IPS-NIHi7 (cell line): Measurements from ENCODE around the gene ELP1.
"Not testable (repeated sequence)": the region's sequence is repeated elsewhere in the genome, so short reads cannot be mapped to it uniquely, and the experiment has no call there.

ENCODE experiments used
- DNase-seq: peaks from one replicate; pipeline ENCODE4 v3.0.0; 2012; ENCODE audit warnings: mixed read lengths; ENCODE audit errors: extremely low spot score

ELP1 gene, protein sequence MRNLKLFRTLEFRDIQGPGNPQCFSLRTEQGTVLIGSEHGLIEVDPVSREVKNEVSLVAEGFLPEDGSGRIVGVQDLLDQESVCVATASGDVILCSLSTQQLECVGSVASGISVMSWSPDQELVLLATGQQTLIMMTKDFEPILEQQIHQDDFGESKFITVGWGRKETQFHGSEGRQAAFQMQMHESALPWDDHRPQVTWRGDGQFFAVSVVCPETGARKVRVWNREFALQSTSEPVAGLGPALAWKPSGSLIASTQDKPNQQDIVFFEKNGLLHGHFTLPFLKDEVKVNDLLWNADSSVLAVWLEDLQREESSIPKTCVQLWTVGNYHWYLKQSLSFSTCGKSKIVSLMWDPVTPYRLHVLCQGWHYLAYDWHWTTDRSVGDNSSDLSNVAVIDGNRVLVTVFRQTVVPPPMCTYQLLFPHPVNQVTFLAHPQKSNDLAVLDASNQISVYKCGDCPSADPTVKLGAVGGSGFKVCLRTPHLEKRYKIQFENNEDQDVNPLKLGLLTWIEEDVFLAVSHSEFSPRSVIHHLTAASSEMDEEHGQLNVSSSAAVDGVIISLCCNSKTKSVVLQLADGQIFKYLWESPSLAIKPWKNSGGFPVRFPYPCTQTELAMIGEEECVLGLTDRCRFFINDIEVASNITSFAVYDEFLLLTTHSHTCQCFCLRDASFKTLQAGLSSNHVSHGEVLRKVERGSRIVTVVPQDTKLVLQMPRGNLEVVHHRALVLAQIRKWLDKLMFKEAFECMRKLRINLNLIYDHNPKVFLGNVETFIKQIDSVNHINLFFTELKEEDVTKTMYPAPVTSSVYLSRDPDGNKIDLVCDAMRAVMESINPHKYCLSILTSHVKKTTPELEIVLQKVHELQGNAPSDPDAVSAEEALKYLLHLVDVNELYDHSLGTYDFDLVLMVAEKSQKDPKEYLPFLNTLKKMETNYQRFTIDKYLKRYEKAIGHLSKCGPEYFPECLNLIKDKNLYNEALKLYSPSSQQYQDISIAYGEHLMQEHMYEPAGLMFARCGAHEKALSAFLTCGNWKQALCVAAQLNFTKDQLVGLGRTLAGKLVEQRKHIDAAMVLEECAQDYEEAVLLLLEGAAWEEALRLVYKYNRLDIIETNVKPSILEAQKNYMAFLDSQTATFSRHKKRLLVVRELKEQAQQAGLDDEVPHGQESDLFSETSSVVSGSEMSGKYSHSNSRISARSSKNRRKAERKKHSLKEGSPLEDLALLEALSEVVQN (N-terminal part only)

DNA sequence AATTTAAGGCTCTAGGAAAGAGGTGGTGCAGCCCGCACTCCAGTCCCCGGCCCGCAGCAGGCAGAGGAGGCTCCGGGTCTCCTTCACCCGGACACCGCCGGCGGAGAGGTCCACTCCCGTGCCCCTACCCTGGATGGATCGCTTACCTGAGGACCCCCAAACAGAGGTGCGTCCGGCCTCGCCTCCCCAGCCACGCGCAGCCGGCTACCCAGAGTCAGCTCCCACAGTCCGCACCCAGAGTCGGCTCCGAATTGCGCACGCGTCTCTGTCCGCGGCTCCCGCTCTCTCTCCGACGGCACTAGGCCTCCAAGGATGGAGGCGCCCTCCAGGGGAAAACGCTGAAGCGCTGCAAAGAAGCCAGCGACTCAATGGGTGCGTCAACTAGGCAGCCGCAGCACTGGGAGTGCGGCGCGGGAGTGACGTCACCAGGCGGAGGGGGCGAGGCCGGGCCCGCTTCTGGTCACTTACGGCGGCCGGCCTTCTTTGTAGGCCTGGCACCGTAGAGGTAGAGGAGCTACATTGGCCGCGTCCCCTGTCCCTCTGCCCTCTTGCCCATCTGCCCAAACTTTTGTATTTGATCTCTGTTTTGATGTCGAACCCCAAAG lies at the start of gene ELP1:
Gene ELP1 (minus strand): TSS at position 407 of the 605 bp plus-strand sequence. CDS start 2,978 bp downstream, outside the sequence.
- DNase-seq: peak; percentile 95

DNA sequence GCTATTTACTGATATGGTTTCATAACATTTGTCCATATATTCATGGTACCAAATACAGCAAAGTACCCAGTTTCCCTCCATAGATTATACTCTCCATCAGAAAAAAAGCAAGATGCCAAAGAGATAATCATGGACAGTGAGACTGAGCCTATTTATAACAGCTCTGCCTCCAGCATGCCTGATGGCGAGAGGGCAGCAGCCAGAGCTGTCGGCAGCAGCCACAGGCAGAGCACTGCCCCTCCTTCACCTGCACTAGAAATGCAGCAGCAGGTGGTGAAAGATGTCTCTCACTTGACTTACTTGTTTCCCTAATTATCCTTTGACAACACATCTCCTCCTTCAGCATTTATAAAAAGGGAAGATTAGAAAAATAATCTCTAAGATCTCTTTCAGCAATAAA lies 47.0 kb upstream of the ELP1 start:
- no peak for DNase-seq

DNA sequence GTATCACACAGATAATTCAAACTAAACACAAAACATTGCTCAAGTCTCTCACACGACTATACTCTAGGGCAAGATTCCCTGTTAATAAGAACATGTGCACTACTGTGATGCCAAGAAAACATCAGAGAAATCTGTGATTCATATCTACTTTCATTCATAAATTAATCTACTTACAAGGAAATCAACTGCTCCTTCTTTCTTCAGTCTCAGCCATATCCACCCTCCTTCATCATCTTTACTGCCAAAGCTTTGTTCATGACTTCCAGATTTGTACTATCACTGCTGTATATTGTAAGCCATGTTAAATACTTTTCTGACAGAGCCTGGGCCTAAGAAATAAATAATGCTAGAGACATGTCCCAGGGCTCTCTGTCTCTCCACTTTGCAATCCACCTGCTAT lies 44.3 kb upstream of the ELP1 start:
- no peak for DNase-seq

DNA sequence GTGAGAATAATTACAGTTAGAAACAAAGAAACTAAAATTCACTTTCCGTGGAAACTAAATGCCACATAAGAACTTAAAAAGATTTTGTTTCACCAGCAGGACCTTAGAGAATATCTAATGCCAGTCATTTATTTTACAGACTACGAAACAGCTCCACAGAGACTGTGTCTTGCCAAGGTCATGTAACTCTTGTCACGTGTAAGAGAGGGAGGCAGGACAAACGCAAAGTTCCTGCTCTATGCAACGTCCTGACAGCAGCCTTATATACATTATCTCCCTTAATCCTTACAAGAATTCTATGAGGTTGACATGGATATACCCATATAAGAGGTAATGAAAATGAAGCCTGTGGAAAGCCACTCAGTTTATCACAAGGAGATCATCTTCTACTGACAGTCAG lies 40.0 kb upstream of the ELP1 start:
- DNase-seq: no peak

DNA sequence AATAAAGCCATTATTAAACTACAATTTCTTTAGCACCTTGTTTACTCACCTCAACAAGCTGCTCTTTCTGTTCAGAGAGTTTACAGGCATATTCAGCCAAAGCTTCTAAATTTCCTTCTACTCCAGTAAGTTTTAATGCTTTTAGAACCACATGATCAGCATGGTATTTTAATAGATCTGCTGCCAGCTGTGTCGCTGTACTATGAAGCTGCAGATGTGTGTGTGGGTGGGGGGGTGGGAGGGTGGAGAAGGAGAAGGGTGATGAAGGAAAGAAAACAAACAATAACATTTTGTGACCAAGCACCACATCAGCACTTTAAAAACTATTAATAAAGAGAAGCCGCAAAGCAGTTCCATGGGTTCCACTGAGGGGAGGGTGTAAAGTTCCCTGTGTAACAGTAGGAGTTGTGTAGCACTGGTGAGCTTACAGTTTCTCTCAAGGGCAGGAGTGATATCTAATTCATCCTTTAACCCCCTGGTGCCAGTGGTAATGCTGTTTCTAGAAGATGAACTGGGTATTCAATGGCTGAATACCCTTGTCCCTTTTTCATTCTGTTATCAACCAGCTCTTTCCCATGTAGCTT lies 38.8 kb upstream of the ELP1 start:
- DNase-seq: no peak

DNA sequence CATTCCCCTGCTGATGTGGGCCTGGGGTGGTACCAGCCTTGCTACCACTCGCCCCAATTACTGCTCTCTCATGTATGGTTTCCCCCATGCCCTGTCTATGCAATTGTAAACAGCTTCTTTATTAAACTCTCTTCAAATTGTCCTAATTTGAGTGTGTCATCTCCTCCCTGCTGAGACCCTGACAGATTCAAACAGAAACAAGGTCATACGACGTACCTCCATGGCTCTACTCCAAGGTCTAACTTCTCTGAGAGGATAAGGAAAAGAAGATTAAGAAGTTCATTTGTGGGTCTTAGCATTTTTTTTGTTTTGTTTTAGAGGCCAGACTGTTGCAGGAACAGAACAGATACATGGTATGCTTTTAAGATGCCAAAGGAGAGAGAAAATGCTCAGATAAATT lies 38.3 kb upstream of the ELP1 start:
- no peak for DNase-seq

DNA sequence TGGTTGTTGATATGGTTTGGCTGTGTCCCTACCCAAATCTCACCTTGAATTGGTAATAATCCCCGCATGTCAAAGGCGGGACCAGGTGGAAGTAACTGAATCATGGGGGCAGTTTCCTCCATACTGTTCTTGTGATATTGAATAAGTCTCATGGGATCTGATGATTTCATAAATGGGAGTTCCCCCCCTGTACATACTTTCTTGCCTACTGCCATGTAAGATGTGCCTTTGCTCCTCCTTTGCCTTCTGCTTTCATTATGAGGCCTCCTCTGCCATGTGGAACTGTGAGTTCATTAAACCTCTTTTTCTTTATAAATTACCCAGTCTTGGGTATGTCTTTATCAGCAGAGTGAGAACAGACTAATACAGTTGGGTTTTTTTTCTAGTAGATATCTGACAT lies 37.5 kb upstream of the ELP1 start:
- not testable (repeated sequence) for DNase-seq

DNA sequence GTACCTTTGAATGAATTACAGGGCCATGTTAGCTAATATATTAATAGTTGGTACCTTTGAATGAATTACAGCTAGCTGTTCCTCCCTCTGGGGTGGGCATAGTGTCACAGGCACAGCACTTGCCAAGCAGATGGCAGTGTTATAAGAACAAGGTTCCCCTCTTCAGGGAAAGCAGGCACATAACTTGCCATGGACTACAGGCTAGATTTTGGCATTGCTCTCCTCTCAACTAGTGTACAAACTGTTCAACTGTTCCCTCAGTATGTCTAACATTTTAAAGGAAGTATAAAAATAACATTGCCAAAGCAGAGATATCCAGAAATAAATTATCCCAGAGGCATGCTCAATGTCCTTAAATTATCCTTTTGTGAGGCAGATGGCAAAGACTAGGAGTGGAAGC lies 34.0 kb upstream of the ELP1 start:
- no peak for DNase-seq

DNA sequence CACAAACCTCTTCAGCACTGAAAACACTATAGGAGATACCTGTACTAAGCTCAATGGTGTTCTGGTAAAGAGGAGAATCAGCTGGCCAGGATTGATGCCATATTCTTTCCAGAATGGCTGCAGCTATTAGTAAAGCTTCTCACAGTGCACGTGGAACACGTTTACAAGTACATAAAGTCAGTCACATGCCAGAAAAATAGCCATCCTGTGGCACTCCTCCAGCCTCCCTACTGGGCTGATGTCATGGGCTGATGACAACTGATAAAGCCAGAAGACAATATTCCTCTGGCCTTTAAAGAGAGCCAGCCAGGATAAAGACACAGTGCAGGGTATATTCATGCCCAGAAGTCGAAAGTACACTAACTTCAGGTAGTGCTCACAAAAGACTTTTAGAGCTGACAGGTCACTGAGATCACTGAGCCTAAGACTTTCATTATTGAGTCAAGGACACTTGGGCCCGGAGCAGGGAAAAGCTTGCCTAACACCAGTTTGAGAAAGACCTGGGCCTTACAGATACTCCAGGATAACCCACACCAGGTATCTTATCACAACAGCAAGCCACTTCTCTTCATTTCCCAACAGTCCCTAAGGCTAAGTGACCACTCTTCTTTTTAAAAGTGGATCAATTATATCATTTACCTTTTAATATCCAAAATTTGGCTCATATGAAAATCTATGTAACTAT lies 29.7 kb upstream of the ELP1 start:
- no peak for DNase-seq

DNA sequence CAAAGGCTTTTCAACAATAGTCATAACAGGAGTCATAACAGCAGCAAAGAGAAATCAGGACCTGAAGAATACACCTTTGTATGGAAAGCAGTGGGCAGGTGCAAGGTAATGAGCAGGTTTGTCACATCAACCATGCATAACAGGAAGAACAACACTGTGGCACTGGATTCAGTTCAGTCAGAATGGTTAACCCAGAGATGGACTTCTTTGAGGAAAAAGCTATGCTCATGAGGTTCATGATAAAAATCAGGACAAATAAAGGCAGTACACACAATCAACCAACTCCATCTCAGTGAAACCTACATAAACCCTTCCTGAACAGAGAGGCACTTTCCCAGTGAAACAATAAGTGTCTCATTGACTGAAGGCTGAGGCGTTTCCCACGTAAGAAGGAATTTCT lies 27.2 kb upstream of the ELP1 start:
- DNase-seq: no peak

DNA sequence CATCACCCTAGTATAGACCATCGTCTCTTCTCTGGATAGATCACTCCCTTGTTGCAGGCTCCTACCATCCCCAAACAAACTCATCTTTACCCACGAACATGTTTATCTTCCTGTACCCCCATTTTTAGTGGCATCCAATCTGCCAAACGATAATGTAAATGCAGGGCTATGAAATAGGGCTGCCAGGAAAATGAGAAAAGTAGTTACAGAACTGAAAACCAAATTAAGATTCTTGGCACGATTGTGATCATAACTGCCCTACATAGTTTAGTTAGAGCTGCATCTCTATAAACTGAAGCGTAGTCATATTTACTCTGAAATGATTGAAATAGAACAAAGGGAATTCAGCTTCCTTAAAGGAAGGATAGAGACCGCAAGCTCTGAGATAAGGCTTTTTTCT lies 26.4 kb upstream of the ELP1 start:
- DNase-seq: no peak

DNA sequence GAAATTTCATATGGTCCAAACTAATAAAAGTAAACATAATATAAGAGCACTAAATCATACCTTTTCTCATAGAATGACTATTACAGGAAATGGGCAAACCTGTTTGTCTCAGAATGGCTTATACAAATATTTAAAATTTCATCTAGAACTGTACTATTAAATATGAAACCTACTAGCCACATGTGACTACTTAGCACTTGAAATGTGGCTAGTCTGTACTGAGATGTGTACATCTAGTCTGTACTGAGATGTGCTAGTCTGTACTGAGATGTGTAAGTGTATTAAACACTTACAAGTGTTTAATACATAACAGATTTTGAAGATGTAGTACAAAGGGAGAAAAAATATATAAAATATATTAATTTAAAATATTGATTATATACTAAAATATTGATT lies 22.7 kb upstream of the ELP1 start:
- DNase-seq: no peak

DNA sequence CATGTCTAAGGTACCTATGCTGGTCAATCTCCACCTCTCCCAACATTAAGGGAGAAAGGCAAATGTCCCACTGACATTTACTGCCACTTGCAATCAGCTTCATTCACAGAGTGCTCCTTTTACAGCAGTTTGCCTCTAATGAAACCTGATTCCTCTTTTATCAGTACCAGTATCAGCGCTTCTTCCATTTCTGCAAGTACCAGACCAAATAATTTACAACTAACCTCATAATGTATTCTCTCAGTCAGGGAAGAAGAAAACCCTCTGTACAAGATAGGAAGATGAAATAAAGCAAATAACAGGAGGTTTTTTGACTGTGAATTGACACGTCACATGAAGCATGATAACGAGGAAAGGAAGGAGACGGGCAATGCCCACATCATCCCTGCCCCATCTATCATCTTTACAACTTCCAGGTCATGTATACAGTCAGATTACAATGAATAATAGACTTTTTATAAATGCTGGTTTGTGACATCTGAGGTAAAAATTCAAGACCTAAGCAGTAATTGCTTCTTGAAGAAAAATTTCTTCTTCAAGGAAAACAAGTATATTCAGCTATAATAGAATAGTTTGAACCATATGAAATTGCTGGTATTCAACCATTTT lies 22.2 kb upstream of the ELP1 start:
- DNase-seq: no peak

DNA sequence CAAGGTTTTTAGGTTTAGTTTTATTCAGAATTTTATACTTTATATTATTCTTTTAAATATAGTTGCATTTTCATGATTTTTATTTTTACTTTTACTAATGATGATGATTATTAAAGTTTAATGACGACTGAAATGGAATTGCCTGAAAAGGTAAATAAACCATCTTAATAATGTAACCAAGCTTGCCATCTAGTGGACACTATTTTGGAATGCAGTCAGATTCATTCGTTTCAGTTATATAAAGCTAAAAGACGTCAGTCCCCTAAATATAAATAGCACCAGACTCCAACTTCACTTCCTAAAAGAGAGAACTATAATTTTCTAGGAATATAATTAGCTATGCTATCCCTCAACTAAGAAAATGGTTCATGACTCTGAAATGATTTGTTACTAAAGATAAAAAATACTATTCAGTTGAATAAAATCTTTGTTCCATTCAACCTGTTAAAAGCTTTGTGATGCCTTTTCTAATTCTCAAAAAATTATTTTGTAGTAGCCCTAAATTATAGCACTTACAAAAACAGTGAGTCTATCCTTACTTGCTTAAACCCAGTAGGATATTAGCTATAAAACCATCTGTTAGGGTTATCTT lies 20.2 kb upstream of the ELP1 start:
- no peak for DNase-seq

DNA sequence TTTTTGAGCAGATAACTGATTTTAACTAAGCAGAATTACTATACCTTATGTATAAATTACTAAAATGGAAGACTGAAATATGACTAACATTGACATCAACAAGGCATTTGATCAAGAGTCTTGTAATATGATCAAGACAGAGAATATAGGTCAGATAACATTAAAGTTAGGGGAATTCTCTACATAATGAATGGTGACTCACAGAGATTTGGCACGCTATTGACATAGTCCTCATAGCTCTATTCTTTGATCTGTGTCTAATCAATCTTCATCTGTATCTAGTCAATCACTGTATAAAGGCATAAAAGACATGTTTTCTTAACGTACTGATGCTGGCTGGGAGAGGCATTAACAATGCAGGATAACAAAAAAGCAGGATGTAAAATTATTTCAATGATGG lies 17.7 kb upstream of the ELP1 start:
- no peak for DNase-seq

DNA sequence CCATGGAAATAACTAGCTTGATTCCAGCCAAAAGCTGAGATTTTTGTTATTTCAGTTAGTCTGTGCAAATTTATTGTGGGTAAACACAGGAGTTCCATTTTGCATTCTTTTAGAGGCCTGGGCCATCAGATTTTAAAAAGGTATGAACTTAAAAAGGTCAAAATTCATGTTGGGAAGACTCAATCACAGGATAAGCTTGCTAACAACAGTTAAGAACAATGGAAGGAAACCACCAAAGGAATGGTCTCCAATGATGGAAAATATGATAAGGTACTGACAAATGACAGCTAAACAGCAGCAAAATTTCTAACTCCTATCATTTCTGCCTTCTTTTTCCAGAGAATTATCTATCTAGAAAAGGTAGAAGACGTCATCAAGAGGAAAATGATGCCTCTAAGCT lies 16.2 kb upstream of the ELP1 start:
- no peak for DNase-seq

DNA sequence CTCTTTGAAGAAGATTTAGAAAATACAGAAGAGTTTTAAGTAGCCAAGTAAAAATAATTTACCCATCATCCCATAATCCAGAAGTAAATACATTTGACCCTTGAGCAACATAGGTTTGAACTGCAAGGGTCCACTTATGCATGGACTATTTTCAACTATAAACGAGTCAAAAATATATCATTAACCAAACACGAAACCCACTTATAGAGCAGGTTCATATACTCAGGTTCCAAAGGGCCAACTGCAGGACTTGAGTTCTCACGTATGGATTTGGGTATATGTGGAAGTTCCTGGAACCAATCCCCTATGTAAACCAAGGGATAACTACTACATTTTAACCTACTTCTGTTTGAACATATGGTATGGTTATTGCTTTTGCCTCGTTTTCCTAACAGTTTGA lies 6.1 kb upstream of the ELP1 start:
- no peak for DNase-seq

DNA sequence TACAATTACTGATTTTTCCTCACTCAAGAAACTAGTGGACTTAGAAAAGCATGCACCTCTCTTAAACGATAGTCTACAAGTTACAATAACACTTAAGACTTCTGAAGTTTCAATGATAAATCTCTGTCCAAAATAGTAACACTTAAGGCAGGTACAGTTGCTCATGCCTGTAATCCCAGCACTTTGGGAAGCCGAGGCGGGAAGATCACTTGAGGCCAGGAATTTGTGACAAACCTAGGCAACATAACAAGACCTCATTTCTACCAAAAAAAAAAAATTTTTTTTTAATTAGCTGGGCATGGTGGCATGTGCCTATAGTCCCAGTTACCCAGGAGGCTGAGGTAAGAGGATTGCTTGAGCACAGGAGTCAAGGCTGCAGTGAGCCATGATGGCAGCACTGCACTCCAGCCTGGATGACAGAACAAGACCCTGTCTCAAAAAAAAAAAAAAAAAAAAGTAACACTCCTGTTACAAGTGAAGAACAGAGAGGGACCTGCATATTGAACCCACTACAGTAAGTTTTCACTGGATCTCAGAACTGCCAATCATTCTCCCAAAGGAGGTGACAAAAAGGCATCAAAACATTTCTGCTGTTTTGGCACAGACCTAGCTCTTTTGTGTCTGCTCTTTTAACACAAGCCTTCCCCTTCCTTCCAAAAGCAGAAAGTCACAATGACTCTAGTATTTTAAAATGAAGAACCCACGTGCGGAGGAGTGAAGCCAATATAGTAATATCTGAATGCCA lies 3.8 kb upstream of the ELP1 start:
- DNase-seq: no peak

DNA sequence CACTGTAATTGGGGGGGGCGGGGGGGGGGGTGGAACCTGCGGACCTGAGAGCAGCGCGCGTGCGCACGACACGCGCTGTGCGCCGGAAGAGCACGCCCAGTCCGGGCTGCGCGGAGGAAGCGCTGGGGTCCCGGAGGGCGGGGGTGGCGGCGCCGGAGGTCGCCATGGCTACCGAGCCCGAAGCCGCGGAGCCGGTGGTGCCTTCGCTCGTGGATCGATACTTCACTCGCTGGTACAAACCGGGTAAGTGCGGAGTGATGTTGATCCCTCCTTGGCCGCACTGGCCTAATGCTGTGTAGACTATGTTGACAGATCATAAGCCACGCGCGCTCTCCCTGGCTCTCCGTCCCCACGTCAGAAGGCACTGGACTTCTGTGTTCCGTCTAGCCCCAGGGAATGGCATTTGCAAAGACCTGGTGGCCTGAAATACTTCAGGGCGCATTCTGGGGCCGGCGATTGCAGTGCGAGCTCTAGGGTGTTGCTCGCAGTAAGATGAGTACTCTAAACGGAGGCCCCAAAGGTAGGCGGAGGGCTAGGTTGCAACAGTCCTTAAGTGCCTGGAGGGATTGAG lies 484 bp upstream of the ELP1 start, which contains the start of gene ABITRAM:
Gene ABITRAM (plus strand): TSS at position 78 of the 571 bp plus-strand sequence. CDS start 87 bp downstream, at position 165.
- peak; percentile 95 for DNase-seq
